ENCODE measurements around the gene TOP2B.

TOP2B gene

DNA sequence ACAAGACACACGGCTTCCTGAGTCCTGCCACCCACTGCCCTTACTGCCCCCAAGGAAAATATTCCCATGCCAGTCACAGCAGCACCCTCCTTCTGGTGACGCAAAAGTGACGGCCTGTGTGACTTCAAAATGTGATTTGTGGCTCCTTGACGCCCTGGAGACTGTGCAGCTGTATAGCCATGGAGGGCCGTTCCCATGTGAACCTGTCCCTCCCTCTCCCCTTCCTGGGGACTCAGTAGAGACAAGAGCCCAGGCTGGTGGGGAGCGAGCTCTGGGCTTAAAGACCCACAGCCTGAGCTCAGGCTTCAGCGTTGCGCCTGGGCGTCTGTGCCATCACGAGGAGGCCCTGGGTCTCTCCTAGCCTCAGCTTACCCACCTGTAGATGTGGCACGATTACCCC lies 78.2 kb downstream of the TOP2B start:
- no peak for TF ChIP-seq EZH2phosphoT487 (IDR thresholded peaks at IDR 0.05; ENCODE audit: borderline replicate concordance)
- TF ChIP-seq, protein P1, sequence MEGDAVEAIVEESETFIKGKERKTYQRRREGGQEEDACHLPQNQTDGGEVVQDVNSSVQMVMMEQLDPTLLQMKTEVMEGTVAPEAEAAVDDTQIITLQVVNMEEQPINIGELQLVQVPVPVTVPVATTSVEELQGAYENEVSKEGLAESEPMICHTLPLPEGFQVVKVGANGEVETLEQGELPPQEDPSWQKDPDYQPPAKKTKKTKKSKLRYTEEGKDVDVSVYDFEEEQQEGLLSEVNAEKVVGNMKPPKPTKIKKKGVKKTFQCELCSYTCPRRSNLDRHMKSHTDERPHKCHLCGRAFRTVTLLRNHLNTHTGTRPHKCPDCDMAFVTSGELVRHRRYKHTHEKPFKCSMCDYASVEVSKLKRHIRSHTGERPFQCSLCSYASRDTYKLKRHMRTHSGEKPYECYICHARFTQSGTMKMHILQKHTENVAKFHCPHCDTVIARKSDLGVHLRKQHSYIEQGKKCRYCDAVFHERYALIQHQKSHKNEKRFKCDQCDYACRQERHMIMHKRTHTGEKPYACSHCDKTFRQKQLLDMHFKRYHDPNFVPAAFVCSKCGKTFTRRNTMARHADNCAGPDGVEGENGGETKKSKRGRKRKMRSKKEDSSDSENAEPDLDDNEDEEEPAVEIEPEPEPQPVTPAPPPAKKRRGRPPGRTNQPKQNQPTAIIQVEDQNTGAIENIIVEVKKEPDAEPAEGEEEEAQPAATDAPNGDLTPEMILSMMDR (conservative IDR thresholded peaks at IDR 0.05; ENCODE audit: low read length): no peak
- no peaks in the 10 kb centered on the region for H3K27me3 ChIP-seq (ENCODE audit: insufficient read depth, low read length, poor library complexity, severe bottlenecking)
- H3K4me3 ChIP-seq (ENCODE audit: low read length, poor library complexity, severe bottlenecking): no peak overlapping the region
- H3K9me2 ChIP-seq (replicated peaks; ENCODE audit: low read depth, low read length): no peaks in the 10 kb centered on the region
- no peaks in the 10 kb centered on the region for H3K79me2 ChIP-seq (ENCODE audit: insufficient read depth, low read length)
- no peaks in the 10 kb centered on the region for H4K20me1 ChIP-seq (ENCODE audit: insufficient read depth, low read length, poor library complexity, severe bottlenecking)
- H3K4me1 ChIP-seq (ENCODE audit: insufficient read depth, low read length, poor library complexity, severe bottlenecking): no peaks in the 10 kb centered on the region
- no peaks in the 10 kb centered on the region for H3K36me3 ChIP-seq (ENCODE audit: insufficient read depth, low read length)
- no peaks in the 10 kb centered on the region for H3K9me3 ChIP-seq (ENCODE audit: insufficient read depth, low read depth, low read length)
- no peak overlapping the region for H3K4me2 ChIP-seq (ENCODE audit: low read depth, low read length, poor library complexity, severe bottlenecking)
- no peak overlapping the region for H3K9ac ChIP-seq (ENCODE audit: low read depth, low read length, poor library complexity, severe bottlenecking)
- no peaks in the 10 kb centered on the region for H3F3A ChIP-seq (ENCODE audit: low read depth)
- H2AFZ ChIP-seq (ENCODE audit: low read length): no peak overlapping the region

DNA sequence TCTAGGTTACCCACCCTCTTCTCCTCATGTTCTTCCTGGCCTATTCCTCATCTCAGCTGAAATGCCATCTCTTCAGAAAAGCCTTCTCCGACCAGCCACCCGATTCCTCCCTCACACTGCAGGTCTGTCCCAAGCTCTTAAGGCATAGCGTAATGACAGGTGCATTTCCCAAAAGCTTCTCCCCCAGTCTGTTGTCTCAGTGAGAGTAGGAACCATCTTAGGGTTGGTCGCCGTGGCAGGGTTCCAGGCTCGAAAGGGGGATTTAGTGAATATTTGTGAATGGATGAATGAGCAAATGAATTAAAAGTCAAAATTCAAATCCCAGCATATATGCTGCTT lies 78.6 kb downstream of the TOP2B start:
- no peak overlapping the region for H3K9ac ChIP-seq (ENCODE audit: low read depth, low read length, poor library complexity, severe bottlenecking)
- no peaks in the 10 kb centered on the region for H3K9me3 ChIP-seq (ENCODE audit: insufficient read depth, low read depth, low read length)
- TF ChIP-seq EZH2phosphoT487 (IDR thresholded peaks at IDR 0.05; ENCODE audit: borderline replicate concordance): no peak
- TF ChIP-seq, protein P1 (conservative IDR thresholded peaks at IDR 0.05; ENCODE audit: low read length): no peak
- no peak overlapping the region for H3K4me2 ChIP-seq (ENCODE audit: low read depth, low read length, poor library complexity, severe bottlenecking)
- no peaks in the 10 kb centered on the region for H4K20me1 ChIP-seq (ENCODE audit: insufficient read depth, low read length, poor library complexity, severe bottlenecking)
- H3F3A ChIP-seq (ENCODE audit: low read depth): no peaks in the 10 kb centered on the region
- H3K27me3 ChIP-seq (ENCODE audit: insufficient read depth, low read length, poor library complexity, severe bottlenecking): no peaks in the 10 kb centered on the region
- H3K4me1 ChIP-seq (ENCODE audit: insufficient read depth, low read length, poor library complexity, severe bottlenecking): no peaks in the 10 kb centered on the region
- H3K9me2 ChIP-seq (replicated peaks; ENCODE audit: low read depth, low read length): no peaks in the 10 kb centered on the region
- no peaks in the 10 kb centered on the region for H3K36me3 ChIP-seq (ENCODE audit: insufficient read depth, low read length)
- H3K79me2 ChIP-seq (ENCODE audit: insufficient read depth, low read length): no peaks in the 10 kb centered on the region
- no peak overlapping the region for H2AFZ ChIP-seq (ENCODE audit: low read length)
- H3K4me3 ChIP-seq (ENCODE audit: low read length, poor library complexity, severe bottlenecking): no peak overlapping the region

DNA sequence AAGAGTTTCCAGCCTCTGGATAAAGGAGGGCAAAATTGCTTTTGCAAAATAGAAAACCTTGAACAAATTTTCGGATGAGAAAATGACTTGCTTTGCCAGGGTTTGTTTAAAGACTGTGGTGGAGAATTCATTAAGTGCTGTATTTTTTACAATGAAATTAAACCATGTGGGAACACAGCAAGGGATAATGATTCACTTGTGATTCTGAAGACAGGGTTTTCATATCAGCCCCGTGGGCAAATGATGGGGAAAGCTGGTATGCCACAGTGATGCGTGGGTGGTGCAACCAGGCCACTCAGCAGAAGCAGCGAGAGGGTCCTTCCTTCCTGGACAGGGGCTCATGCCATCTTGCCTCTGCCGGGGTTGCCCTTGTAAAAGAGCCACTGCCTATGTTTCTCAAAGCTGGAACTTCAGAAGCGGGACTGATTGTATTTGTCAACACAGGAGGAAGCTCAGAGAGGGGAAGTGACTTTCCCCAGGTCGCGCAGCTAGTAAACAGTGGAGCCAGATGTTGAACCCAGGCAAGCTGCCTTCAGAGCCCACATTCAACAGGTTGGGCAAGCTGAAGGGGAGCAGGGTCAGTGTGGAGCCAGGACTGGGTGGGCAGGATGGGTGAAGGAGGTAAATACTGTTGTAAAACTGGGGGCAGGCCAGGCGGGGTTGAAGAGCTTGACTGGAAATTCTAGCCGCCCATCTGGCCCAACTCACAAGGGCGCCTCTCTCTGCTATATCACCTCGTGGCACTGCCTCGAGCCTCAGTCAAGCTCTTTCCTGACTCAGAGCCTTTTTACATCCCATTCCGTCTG lies 79.1 kb downstream of the TOP2B start:
- Histone ChIP-seq H3K27me3 (ENCODE audit: insufficient read depth, low read length, poor library complexity, severe bottlenecking) (no peaks in the 10 kb centered on the region), H3K36me3 (ENCODE audit: insufficient read depth, low read length) (no peaks in the 10 kb centered on the region), H3K4me2 (ENCODE audit: low read depth, low read length, poor library complexity, severe bottlenecking) (no peak overlapping the region), H3F3A (ENCODE audit: low read depth) (no peaks in the 10 kb centered on the region), H3K79me2 (ENCODE audit: insufficient read depth, low read length) (no peaks in the 10 kb centered on the region), H3K9me3 (ENCODE audit: insufficient read depth, low read depth, low read length) (no peaks in the 10 kb centered on the region), H3K9me2 (replicated peaks; ENCODE audit: low read depth, low read length) (no peaks in the 10 kb centered on the region), H3K4me3 (ENCODE audit: low read length, poor library complexity, severe bottlenecking) (no peak overlapping the region), H3K9ac (ENCODE audit: low read depth, low read length, poor library complexity, severe bottlenecking) (no peak overlapping the region), H3K4me1 (ENCODE audit: insufficient read depth, low read length, poor library complexity, severe bottlenecking) (no peaks in the 10 kb centered on the region), H2AFZ (ENCODE audit: low read length) (no peak overlapping the region), H4K20me1 (ENCODE audit: insufficient read depth, low read length, poor library complexity, severe bottlenecking) (no peaks in the 10 kb centered on the region)
- TF ChIP-seq, protein P1 (conservative IDR thresholded peaks at IDR 0.05; ENCODE audit: low read length): no peak
- no peak for TF ChIP-seq EZH2phosphoT487 (IDR thresholded peaks at IDR 0.05; ENCODE audit: borderline replicate concordance)
